HG03378 (cell line): Measurements from ENCODE around the gene PTPRN2.
"Not testable (repeated sequence)": the region's sequence is repeated elsewhere in the genome, so short reads cannot be mapped to it uniquely, and the experiment has no call there.

Experiments
- ATAC-seq: cut with Tn5 transposase; IDR thresholded peaks from one replicate; pipeline ENCODE4 v1.9.1; 2021; ENCODE audit warnings: mild to moderate bottlenecking, moderate library complexity; ENCODE audit not compliant: unreplicated experiment

Gene PTPRN2

DNA sequence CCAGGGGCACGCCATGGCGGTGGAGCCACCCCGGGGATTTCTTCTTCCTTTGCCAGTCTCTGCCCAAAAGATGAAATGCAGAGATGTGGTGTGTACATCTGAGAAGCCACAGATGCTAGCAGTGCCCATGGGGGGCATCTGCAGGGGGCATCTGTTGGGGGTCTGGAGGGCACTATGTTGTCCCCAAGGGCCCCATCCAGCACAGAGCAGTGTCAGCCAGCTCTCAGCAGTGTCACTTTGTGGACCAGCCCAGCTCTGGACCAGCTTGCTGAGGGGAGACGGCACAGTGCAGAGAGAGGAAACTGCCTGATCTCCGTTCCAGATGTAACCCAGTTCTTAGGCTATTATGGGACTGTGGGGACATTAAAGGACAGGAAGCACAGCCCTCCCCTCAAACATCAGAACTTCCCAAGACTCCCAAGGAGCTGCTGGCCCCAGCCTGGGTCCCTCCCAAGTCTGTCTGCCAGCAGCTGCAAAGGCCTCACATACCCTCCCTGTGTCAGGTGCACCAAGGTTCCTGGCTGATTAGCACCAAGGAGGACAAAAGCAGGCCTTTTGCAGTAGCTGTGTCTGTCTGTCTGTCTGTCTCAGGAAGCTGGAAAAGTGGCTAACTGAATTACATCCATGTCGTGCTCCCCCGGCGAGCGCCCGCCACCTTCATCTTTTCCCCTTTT is 536.5 kb downstream of the PTPRN2 start:
- no peak for ATAC-seq

DNA sequence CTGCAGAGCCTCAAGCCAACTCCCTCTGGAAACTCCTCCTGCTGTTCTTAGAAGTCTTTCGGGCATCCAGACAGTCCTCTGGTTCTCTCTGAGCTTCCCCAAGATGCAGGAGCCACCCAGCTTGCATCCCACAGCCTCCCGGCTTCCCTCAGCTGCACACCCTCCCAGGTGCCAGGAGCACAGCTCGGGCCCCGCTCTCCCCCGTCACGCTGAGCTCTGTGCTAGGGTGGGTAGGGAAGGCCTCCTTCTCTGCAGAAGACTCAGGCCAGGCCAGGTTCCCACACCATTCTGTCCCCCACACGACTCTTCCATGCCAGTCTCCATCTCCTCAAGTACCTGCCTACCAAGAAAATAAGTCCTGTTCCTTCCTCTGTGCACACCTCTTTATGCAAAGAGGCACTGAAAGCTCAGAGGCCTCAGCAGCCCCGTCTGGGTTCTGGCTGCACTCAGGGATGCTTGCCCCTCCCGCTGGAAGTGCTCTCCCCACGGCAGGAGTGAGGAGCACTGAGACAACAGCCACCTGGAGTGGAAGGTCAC is 537.1 kb downstream of the PTPRN2 start:
- no peak for ATAC-seq

GRCh38 chr7:158049271-158049670 is 538.4 kb downstream of the PTPRN2 start:
- no peak for ATAC-seq

DNA sequence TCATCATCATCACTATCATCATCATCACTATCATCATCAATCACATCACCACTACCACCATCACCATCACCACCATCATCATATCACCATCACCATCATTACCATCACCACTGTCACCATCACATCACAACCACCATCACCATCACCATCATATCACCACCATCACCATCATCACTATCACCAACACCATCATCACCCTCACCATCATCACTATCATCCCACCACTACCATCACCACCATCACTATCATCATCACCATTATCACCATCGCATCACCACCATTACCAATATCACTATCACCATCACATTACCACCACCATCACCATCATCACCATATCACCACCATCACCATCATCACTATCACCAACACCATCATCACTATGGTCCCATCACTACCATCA is 539.1 kb downstream of the PTPRN2 start:
- no peak for ATAC-seq

- no peak for ATAC-seq
Observed at GRCh38 chr7:158047391-158048059, 540.1 kb downstream of the PTPRN2 start.

DNA sequence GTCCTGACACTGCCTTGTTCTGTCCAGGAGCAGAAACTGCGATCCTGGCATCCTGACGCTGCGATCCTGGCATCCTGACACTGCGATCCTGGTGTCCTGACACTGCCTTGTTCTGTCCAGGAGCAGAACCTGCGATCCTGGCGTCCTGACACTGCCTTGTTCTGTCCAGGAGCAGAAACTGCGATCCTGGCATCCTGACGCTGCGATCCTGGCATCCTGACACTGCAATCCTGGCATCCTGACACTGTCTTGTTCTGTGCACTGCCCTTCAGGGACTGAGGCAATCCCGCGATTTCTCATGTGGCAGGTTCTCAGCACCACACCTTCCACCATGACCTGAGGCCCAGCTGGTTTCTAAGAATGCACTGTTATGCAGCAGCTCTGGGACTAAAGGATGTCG is 541.4 kb downstream of the PTPRN2 start:
- not testable (repeated sequence) for ATAC-seq

DNA sequence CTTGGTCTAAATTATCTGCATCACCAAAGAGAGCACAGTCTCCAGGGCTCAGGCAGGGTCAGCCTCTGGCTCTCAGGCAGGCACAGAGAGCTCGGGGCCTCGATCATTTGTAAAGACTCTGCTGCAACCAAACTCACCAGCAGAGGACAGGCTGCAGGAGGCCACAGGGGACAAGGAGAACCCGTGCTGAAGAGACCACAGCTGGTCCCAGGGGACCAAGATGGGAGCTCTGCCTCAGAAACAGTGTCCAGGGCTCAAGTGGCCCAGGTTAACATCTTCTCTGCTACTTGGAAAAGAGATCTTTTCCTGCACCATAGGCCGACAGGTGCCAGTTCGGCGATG is 543.2 kb downstream of the PTPRN2 start:
- ATAC-seq = no peak

DNA sequence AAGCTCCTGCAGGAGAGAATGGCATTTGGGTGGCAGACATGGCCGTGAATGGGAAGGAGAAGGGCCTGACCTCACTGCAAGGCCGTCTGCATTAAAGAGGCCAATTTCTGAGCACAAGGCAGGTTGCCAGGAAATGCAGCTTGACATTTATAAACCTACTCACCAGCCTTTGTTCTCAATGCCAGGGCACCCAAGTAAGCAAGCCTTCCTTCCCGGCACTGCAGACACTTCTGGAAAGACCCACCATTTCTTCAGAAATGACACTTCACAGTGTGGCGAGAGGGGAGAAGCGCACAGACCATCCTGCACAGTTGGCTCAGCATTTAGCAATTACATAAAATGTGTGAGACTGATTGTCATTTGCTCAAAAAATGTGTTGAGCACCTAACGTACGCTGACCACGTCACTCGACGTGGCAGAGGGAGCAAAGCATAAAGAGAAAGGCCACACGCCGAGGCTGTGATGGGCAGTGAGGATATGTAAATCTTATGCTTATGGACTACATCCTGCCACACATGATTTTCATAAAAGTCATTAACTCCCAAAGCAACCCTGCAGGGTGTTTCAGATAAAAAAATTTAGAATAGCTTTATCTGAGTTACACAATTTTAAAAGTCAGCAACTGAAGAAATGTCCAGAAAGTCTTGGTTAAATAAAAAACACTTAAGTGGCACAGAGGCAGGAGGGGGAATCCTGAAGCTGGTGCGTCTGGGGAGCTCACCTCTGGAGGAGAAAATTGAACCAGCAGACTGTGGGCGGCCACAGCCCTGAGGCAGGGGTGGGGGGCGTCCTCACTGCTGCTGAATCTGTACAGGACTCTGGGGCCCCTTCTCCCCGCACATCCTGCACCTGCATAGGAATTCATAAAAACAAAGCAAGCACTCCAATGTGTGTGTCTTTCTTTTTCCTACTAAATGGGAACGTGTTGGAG is 543.8 kb downstream of the PTPRN2 start:
- ATAC-seq = no peak

- no peak for ATAC-seq
Observed at GRCh38 chr7:158042156-158042880, 545.3 kb downstream of the PTPRN2 start.

DNA sequence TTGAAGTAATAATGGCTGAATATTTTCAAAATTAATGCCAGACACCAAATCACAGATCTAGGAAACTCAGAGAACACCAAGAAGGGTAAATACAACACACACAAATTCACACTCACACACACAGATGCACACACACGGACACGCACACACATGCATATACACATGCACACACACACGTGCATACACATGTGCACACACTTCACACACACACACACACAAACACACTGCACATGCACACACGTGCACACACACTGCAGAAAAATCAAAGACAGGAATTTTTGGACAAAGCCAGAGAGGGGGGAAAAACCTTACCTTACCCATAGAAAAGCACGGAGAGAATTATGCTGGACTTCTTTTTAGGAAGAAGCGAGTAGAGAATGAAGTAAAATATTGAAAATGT is 547.4 kb downstream of the PTPRN2 start:
- no peak for ATAC-seq

GRCh38 chr7:158039270-158039669 is 548.4 kb downstream of the PTPRN2 start:
- no peak for ATAC-seq

GRCh38 chr7:158037211-158037610 is 550.4 kb downstream of the PTPRN2 start:
- ATAC-seq = no peak

GRCh38 chr7:158035343-158035742 is 552.3 kb downstream of the PTPRN2 start:
- no peak for ATAC-seq

DNA sequence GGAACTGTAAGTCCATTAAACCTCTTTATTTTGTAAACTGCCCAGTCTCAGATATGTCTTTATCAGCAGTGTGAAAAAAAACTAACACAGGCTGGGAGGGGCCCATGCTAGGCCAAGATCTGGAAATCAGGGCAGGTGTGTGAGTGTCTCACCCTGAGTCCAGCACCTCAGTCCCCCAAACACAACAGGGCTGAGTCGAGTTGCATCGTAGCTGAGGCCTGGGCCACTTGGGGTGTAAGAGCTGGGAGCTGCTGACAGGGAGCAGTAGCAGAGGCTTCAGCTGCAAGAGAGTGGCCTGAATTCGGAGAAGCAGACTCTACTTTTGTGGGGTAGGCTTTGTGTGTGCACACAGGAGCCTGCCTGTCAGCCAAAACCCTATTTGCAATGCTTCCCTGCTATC is 553.1 kb downstream of the PTPRN2 start:
- ATAC-seq = no peak

GRCh38 chr7:158033925-158034324 is 553.7 kb downstream of the PTPRN2 start:
- ATAC-seq = not testable (repeated sequence)

DNA sequence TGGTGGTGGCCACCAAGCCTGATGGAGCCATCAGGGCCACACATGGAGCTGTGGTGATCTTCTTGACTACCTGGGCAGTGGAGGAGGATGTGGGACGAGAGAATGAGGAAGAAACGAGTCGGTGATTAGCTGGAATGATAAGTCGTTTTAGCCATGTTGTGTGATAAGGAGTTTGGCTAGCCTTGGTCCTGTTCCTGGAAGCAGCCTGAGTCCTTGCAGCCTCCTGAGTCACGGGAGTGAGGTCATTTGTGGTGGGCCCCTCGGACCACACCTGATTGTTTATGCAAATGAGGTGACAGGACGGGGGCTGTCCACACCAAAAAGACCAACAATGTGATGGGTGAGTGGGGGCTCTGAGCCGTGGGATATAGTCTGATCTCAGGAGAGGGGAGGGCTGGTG is 554.4 kb downstream of the PTPRN2 start:
- ATAC-seq = no peak

GRCh38 chr7:158032561-158033115 is 555.0 kb downstream of the PTPRN2 start:
- no peak for ATAC-seq

- no peak for ATAC-seq
Observed at GRCh38 chr7:158031867-158032308, 555.7 kb downstream of the PTPRN2 start.

GRCh38 chr7:158030566-158030965 is 557.1 kb downstream of the PTPRN2 start:
- no peak for ATAC-seq

DNA sequence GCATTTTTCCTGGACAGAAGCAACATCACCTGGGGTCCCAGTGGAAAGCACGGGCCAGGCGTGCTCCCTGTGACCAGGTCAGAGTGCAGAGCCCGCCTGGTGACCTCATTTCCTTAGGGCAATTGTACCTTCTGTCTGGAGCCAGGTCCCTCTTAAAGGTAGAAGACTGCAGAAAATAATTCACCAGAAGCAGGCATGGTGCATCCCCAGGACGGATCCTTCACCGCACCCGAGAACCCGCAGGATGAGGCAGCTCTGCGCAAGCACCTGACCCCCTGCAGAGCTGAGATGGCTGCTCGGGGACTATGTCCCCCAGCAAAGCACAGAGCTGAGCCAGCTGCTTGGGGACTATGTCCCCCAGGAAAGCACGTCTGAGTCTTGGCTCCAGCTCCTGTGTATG is 557.6 kb downstream of the PTPRN2 start:
- ATAC-seq = no peak
